HG03039 (cell line): Measurements from ENCODE around the gene RNF212.

ENCODE experiments used
- ATAC-seq: cut with Tn5 transposase; IDR thresholded peaks from one replicate; pipeline ENCODE4 v1.9.1; 2021; ENCODE audit warnings: mild to moderate bottlenecking, moderate library complexity; ENCODE audit not compliant: unreplicated experiment

Gene RNF212

GRCh38 chr4:1022051-1022738 is 91.2 kb downstream of the RNF212 start:
- no peak for ATAC-seq
